Measurements from ENCODE around the gene SMIM35.
A peak's percentile ranks its signal among the peaks of the same experiment; 100 is the strongest.

SMIM35 gene

DNA sequence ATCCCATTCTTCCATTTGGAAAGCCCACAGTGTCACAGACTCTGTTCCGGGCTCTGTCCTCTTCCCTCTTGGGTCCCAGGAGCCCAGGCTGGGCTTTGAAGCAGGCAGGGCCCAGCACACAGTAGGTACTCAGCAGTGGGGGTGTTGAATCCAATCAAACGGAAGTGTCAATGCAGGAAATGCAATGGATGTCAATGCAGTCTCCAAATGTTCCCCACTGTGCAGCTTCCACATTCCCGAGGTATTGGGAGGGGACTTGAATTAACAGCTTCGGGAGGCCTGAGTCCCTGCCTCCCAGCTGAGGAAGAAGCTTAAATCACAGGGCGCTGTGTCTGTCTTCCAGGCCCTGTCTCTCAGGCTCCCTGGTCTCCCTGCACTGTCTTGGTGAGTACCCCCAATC lies 21.8 kb upstream of the SMIM35 start:
- no peak for DNase-seq

DNA sequence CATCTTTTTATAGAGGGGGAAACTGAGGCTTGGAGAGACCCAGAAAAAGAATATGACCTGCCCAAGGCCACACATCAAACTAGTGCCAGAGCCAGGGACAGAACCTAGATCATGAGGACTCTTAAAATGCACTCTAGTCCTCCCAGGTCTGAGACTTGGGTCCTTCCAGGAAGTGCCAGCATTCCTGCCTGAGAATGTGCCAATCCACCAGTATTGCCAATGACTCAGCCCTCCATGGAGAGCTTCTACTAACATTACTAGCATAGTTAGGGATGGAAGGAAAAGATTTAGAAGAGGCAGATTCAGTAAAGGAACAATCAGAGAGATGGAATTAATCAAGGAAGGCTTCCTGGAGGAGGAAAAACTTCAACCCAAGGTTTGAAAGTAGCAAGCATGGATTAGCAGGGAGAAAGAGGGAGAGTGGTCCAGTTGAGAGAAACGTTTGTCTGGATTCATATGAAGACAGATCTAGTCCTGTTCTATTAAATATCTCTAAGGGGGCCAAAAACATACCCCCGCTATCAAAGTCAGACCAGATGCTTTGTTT lies 20.1 kb upstream of the SMIM35 start:
- DNase-seq, result peak; percentile 14

DNA sequence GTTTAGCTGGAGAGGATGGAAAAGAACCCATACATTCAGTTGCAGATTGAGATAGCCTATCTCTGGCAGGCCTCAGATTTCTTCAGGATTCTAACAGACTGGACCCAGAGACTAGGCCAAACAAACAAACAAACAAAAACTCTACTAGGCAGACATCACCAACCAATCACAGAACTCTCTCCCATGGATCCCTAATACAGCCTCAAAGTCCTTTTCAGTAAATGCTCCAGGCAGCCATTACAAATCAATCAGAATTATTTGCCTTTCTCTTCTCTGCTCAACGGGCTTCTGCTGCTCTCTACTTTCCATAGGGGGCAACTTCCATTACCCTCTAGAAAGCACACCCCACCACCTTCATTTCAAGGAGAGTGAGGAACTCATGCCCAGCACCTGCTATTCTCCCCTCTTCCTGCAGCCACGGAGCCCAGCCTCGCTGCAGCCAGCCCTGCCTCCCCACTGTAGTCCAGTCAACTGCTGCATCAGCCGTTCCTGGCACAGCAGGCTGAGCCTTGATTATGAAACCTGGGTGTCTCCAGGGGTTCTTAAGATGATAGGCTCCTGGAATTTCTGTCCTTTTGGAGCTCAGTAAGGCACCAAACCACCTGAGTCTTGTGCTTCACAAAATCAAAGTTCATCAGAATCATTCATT lies 19.0 kb upstream of the SMIM35 start:
- DNase-seq, result no peak

DNA sequence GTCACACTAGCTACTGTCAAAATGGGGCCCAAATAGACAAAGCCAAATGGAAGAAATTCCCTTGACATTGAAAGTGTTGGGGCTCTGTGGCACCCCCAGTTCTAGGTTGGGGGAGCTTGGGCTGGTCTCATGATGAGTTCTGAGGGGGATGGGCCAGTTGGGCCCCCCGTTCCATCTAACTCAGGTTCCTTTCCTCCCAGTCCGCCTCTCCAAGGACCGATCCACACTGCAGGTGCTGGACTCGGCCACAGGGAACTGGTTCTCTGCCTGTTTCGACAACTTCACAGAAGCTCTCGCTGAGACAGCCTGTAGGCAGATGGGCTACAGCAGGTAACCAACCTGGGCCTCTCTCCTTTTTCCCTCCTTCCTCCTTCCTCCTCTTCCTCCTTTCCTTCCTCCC lies 17.7 kb upstream of the SMIM35 start:
- DNase-seq, result no peak

DNA sequence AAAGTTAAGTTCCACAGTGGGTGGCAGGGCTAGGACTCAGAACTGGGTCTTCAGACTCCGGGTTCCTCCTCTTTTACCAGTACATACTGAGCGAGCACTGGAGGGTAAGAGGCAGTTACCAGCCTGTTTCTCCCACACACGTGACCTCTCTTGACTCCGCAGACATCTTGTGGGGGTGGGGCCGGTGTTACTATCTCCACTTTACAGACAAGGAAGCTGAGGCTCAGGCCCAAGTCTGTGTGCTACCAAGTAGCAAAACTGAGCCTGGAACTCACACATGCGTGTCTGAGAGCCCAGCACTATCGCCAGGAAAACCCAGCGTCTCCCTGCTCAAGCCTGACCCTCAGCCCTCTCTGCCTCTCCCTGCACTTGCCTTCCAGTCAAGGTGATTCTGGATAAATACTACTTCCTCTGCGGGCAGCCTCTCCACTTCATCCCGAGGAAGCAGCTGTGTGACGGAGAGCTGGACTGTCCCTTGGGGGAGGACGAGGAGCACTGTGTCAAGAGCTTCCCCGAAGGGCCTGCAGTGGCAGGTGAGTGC lies 16.0 kb upstream of the SMIM35 start:
- no peak for DNase-seq

DNA sequence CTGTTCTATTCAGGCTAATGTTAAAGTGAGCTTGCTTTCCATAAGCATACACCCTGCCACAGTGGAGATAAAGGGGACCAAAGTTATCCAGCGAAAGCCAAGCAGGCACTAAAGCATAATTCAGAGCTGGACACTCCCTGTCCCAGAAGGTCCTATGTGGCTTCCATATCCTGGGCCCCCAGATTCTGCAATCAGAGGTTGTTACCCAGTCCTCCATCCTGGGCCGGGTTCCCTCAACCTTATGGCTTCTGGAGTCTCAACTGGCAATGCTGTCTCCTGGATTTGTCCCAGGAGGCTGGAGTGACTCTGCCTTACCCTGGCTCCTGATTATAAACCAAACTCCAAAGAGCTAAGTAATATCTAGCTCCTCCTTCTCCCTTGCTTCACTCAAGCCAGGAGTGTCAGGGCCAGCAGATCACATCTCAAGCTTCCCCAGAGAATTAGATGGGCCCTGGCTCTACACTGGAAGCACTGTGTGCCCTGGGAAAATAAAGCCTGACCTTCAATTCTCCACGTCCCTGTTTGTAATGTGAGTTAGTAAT lies 14.0 kb upstream of the SMIM35 start:
- DNase-seq, result no peak

DNA sequence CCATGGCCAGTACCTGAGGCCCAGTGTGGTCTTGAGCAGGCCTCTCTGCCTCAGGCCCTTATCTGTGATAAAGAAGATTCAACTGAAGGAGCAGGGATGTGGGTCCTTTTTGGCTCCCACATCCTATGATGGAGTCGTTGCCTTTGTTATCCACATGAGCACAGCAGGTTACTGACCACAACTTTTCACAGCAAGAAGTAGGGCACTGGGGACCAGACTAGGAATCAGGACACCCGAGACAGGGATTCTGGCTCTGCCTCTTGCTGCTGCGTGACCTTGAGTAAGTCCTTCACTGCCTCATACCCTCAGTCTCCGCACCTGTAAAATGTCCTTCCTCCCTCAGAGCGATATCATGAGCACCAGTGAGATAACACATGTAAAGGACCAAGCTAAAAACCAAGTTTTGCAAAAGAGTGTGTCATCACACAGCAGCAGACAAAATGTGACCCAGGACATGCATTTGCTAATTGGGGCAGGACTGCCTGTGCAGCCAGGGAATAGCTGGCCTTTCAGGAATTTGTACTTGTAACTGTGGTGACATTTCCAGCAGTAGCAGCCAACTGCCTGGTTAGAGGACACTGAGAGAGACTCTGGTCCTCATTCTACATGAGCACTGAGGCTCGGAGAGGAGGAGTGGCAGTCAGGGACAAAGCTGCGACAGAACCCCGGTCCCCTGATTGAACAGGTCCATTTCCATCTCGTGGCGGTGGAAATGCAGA lies 13.2 kb upstream of the SMIM35 start:
- DNase-seq, result no peak

DNA sequence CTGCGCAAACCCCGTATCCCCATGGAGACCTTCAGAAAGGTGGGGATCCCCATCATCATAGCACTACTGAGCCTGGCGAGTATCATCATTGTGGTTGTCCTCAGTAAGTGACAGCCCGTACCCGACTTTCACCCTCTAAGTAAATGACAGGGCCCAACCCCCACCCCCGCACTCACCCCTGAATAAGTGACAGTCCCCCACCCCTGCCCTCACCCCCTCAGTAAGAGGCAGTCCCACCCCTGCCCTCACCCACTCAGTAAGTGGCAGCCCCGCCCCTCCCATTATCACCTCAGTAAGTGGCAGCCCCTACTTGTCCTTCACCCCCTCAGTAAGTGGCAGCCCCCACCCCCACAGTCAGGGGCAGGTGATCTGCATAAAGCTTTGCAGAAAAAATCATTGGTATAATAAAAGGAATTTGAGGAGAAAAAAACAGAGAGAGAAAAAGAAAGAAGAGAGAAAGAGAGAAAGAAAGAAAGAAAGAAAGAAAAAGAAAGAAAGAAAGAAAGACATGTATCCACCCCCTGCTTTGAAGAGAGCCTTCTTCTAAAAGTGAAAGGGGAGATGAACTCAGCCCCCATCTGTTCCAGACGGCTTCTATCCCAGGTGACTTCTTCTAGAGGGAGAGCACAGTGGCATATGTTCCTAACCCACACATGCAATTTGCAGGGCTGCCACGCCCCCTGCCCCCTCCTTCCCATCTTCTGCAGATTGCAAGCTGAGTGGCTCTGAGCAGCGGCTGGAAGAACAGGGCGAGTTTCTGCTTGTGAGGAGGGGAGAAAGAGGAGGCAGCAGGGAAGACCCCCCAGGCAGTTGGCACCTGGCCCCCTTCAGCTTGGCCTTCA lies 12.5 kb upstream of the SMIM35 start:
- no peak for DNase-seq

DNA sequence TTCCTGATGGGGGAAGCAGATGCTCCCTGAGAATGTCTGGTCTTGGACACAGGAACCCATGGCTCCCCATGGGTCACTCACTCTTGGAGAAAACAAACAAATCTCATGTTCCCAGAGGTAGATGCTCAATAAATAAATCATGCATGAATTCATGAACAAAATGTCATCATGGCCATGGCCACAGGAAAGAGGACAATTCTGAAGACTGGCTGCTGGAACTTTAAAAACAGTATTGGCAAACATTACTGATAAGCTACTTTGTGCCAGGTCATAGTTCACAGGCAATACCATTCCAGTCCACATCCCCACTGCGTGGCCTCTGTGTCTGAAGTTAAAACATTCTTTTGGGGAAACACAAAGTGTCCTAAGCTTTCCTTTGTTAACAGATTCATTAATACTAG lies 9.2 kb upstream of the SMIM35 start:
- no peak for DNase-seq

DNA sequence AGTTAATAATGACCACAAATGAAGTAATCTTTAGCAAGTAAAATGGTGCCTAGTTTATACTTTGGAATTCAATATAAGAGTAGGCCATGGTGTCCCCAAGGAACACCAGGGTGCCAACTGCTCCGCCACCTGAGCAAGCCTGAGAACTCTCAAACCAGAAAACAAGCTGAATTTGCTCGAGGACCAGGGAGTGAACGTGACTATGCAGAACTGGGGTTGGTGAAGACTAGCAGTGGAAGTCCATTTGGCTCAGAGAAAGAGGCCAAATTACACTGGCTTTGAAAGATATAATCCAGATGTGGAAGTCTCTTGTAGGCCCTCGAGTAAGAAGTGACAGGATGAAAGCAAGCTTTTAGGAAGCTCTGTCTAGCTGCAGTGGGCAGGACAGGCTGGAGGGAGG lies 8.7 kb upstream of the SMIM35 start:
- DNase-seq, result no peak

DNA sequence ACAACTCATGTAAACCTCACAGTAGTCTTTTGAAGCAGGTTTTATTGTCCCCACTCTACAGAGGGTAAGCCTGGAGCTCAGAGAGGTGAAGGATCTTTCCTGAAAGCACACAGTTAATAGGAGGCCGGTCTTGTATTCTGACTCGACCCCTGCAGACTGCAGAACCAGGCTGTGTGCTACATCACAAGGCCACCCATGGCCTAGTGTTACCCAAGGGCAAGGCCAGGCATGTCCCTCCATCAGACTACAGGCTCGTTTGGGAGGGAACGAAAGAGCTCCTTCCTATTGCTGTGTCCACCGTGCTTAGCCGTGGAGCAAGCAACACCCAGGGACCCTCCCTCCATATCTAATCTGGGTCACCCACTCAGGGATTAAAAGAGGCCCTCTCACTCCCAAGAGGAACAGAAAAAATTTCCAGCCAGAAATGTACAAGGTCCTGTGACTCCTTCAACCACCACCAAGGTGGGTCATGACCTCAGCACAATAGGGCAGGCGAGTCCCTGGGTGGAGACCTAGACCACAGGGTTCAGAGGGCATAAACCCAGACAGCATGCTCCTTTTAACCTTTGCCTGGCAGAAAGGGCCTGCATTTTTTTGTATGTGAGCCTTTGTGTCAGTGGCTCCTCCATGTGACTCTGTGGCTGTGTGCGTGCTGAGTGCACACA lies 6.3 kb upstream of the SMIM35 start:
- no peak for DNase-seq

DNA sequence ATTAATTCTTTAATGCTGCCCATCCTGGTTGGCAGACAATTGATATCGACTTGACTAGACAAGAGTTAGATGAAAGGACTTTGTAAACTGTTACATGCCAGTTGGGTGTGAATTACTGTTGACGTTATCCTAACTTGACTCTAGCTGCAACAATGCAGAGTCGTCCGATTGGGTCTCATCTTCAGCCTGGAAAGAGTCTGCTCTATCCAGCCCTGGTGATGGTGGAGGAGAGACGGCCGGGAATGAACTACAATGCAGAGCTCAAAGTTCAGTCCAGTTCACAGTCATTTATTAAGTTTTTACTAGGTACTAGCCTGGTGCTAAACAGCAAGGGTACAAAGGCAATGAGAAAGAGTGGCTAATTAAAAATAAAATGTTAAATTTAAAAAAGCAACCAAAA lies 4.9 kb upstream of the SMIM35 start:
- no peak for DNase-seq

DNA sequence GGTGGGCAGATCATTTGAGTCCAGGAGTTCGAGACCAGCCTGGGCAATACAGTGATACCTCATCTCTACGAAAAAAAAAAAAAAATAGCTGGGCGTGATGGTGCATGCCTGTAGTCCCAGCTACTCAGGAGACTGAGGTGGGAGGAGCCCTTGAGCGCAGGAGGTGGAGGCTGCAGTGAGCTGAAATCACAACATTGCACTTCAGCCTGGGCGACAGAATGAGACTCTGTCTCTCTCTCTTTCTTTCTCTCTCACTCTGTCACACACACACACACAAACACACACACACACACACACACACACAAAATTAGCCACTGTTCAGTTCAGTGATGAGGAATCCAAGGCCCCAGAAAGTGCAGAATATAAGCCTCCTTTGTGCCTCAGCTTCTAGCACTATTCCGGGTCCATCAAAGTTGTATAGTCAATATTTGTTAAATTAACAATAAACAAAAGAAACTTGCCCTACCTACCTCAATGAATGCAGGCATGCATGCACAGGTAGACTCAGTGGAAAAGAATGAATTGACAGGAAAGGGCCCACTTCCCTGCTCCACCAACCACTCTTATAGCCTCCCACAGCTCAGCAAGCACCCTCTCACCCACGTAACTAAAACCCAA lies 3.9 kb upstream of the SMIM35 start:
- no peak for DNase-seq

DNA sequence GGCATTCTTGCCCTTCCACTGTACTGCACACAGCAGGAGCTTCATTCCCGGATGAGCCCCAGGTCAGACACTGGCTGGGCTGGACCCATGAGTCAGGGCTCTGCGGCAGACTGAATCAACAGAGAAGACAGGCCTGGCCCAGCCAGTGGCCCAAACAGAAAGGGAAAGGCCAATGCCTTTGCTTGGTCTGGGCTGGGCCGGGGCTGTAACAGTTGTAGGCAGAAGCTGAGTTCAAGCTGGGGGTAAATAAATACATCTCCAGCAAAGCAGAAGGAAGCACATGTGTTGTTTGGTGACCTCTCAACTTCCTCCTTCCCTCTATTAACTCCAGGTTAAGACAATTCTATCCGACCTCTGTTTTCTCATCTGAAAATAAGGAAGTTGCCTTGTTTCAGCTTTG lies 1.8 kb upstream of the SMIM35 start:
- no peak for DNase-seq

DNA sequence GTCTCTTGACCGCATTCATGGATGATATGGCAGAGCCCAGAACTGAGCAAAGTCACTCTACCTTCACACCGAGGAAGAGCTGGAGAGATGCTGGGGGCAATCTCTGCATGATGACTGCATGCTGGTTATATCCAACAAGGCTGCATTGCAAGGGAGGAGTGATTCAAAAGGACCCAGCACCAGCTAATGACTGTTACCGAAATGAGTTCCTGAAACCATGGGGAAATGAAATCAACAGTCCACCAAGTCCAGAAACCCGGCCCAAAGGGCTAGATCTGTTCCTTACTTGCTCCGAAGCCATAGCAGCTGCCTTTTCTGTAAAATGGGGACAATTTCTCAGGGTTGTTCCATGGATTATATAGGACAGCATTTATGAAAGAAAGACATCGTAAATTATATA lies 1.2 kb upstream of the SMIM35 start:
- DNase-seq, result no peak

DNA sequence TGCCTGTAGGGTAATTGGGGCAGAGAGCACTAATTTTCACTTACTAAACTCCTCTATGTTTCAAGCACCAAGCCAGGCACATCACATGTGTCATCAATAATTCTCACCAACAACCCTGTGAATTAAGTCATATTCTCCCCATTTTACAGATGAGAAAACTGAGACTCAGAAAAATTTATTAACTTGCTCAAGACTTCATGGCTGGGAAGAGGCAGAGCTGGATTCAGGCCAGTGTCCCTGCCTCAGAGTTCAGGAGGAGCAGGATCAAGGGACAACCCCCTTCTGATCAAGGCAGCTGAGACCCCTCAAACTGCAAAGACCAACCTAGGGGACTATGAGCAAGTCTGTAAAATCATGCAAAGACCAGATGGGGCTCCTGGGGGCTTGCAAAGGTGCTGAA lies 2.1 kb downstream of the SMIM35 start:
- no peak for DNase-seq

DNA sequence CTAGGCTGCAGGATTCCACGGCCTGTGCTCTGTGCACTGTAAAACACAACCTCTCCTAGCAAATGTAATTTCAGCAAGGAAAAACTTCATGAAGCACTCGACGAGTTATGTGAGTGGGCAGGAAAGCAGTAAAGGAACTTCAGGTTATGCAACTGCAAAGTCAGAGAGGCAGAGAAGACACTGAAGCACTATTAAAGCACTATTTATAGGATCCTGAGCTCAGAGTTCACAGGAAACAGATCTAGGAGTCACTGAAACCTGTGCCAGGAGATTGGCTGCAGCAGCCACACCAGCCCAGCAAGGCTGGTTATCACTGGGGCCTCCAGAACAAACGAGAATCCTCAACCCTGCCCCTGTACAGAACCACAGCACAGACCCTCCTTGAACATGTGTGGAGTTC lies 2.5 kb downstream of the SMIM35 start:
- DNase-seq, result no peak

DNA sequence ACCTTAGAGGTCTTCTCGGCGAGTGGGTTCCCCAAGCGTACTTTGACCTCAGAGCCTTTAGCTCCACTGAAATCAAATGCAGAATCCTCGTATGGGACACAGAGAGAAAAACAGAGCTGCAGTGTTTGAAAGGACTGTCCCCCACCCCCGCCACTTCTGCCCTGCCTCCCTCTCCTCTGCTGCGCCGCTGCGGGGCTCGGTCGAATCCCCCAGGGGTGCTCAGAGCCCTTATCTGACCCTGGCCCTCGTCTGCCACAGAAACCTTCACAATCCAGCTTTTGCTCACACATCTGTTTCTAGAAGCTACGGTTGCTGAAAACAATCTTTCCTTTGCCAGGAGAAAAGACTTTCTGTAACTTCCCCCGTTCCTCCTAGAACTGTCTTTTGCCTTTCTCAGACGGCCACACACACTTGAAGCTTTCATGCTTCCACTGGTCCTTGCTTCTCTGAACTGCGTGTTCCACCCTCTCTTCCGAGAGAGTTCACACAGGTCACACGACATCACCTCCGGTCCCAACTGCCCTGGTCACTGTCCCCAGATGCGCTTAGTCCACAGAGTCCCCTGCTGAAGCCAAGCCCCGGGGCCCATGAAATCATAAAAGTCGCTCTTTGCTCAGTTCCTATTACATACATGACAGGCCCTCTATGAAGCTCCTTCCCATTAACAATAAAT lies 3.7 kb downstream of the SMIM35 start:
- DNase-seq, result no peak

DNA sequence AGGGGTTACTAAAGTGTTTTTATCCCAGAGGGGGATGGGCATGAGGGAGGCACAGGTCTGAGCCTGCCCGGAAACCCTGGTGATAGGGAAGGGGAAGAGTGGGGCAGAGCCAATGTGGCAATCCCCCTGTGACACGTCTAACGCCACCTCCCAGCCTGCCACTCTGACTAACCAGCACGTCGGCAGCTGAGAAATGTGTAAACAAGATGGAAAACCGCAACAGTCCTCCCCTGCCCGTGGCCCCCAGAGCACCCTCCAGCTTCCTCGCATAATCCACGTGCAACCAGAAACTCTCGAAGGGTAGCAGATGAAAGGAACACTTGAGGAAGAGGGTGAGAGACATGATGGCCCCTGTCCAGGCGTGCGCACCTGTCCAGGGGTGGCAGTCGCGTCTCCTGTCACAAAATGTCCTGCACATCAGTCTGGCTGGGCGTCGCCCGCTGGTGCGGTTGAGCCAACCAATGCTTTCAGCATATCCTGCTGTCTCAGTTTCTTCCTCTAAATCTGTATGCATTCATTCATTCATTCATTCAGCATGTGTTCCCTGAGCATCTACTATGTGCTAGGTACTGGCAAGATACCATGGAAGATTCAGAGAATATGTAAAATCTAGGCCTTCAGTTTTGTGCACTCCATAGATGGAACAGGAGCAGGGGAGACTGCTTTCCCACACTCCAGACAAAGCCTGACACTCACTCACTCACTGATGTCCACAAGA lies 5.4 kb downstream of the SMIM35 start:
- no peak for DNase-seq

DNA sequence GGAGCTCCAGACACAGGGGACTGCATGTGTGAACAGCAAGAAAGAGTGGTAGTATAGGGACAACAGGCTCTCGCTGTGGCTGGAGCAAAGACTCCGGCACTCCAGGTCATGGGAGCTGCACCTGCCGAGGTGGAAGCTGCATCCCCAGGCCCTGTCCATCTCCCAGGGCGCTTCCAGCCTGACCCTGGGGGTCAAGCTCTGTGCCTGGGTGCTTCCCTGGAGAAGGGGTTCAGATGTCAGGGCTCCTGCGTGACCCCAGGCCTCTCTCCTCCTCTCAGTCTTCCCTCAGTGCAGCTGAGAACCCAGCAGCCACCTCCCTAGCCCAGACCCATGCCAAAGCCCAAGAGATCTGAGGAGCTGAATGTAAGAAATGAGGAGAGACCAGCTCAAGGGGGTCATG lies 6.5 kb downstream of the SMIM35 start:
- DNase-seq, result no peak

DNA sequence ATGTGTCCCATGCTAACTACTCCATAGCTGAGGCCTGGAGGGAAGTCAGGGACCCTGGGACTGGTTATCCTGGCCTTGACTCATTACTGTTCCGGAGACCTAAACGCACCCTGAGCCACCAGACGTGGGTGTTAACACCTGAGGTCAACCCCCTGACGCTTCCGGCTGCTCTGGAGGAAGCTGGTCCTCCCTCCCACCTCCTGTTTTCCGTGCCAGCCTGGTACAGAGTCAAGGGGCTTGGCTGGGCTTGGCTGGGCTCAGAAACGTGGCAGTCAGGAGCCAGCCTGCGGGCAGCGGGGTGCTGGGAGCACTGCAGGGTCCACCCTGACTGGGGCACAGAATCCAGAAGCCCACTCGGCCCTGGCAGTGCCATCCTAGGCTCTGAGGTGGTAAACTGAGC lies 7.3 kb downstream of the SMIM35 start:
- DNase-seq, result no peak

Data from fibroblast of skin of right biceps (primary cell).